Pons (tissue), 1 donor: ENCODE results near the gene SOWAHB.
"Not testable (repeated sequence)": the region's sequence is repeated elsewhere in the genome, so short reads cannot be mapped to it uniquely, and the experiment has no call there.

Experiments
- DNase-seq: peaks from one replicate; pipeline ENCODE4 v3.0.0-alpha.2; 2016; ENCODE audit warnings: low spot score

Gene SOWAHB

GRCh38 chr4:76894537-76895255, 3.2 kb downstream of the SOWAHB start:
- no peak for DNase-seq

GRCh38 chr4:76892601-76893000, 5.3 kb downstream of the SOWAHB start:
- no peak for DNase-seq

- DNase-seq = no peak
Observed at GRCh38 chr4:76892001-76892400, 5.9 kb downstream of the SOWAHB start.

- no peak for DNase-seq
Observed at GRCh38 chr4:76886848-76887441, 11.0 kb downstream of the SOWAHB start.

GRCh38 chr4:76886214-76886613, 11.7 kb downstream of the SOWAHB start:
- no peak for DNase-seq

DNA sequence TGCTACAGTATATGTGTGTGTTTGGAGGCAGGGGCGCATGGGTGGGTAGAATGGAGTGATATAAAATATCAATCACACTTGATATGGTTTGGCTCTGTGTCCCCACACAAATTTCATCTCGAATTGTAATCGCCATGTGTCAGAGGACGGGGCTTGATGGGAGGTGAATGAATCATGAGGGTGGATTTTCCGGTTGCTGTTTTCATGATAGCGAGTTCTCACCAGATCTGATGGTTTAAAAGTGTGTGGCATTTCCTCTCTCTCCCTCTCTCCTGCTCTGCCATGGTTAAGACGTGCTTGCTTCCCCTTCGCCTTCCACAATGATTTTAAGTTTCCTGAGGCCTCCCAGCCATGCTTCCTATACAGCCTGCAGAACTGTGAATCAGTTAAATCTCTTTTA, 14.8 kb downstream of the SOWAHB start:
- DNase-seq = no peak

GRCh38 chr4:76882630-76883029, 15.3 kb downstream of the SOWAHB start:
- no peak for DNase-seq

GRCh38 chr4:76881375-76881774, 16.6 kb downstream of the SOWAHB start:
- no peak for DNase-seq

GRCh38 chr4:76879731-76880364, 18.1 kb downstream of the SOWAHB start:
- no peak for DNase-seq

- not testable (repeated sequence) for DNase-seq
Observed at GRCh38 chr4:76878641-76879165, 19.2 kb downstream of the SOWAHB start.

DNA sequence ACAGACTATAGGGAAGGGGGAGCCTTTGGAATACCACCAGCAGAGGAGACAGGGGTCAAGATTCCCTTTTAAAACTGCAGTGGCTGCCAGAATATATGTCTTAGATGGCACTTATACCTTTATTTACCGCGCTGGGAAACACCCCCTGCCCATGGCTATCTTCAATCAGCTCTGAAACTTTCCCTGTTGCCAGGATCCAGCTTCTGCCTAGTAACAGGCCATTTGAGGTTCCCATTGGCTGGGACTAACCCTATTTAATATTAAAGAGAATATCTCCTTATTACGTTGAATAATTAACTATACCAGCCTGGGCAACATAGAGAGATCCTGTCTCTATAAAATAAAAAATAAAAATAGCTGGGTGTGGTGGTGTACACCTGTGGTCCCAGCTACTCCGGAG, 23.8 kb downstream of the SOWAHB start:
- DNase-seq = no peak

DNA sequence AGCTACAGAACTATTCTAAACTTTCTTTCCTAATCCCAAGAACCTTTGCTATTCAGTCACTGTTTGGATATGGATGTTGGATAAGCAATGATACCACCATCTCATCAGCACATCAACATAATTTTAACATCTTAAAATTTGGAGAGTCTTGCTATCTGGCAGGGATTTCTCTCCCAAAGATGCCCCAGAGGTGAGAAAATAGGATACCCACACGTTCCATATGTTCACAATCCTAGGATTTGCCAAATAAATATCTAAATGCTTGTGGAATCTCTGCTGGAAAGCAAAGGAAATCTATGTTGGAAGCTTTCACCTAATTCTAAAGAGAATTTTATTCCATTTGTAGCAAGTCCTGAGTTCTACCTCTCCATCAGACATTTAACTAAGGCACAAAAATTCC, 24.4 kb downstream of the SOWAHB start:
- no peak for DNase-seq

DNA sequence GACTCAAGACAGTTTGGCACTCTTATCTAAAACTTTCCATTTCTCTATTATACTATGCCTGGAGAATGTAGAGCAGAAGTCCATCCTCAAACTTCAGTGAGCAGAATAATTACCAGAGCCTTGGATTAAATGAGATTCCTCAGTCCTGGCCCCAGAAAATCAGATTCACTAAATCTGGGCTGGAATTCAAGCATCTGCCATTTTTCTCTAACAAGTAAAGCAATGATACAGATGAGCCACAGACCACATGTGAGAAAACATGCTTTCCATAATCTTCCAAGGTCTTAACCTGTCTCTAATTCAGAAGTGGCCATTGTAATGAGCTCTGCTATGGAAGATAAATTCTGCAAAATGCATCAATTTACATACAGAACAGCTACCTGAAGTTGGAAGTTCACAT, 25.4 kb downstream of the SOWAHB start:
- no peak for DNase-seq

GRCh38 chr4:76868780-76869179, 29.2 kb downstream of the SOWAHB start:
- not testable (repeated sequence) for DNase-seq

- no peak for DNase-seq
Observed at GRCh38 chr4:76867880-76868655, 29.9 kb downstream of the SOWAHB start.

DNA sequence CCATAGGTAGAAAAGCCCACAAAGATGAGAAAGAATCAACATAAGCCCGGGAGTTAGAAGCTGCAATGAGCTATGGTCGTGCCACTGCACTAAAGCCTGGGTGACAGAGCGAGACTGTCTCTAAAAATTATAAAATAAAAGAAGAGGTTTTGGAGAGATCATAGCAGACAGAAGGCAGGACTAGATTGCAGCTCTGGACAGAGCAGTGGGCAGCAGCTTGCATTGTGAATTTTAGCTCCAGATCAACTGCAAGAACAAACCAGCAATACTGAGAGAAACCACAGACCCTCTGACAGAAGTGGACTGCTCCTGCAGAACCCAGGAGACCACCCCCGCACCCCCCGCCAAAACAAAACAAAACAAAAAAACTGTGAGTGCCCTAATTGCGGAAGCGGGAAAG, 30.6 kb downstream of the SOWAHB start:
- no peak for DNase-seq

GRCh38 chr4:76866641-76867040, 31.3 kb downstream of the SOWAHB start:
- DNase-seq = no peak

GRCh38 chr4:76858319-76858718, 39.6 kb downstream of the SOWAHB start:
- DNase-seq = no peak

GRCh38 chr4:76857074-76857409, 40.9 kb downstream of the SOWAHB start:
- no peak for DNase-seq

GRCh38 chr4:76856243-76857073, 41.5 kb downstream of the SOWAHB start:
- DNase-seq = no peak

DNA sequence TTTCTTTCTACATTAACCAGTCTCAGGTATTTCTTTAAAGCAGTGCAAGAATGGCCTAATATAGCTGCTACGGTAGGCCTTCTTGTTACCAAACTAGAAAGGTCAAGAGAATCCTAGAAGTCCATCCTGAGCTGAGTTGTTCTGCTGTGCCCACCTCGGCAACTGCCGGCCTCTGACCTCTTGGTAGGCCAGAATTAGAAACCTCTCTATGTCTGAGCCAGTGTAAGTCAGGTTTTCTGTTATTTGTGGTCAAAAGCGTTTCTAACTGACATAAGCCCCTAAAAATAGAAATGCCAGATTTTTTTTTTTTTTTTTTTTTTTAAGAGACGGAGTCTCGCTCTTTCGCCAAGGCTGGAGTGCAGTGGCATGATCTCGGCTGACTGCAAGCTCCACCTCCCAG, 43.1 kb downstream of the SOWAHB start:
- DNase-seq = no peak

GRCh38 chr4:76851375-76851774, 46.6 kb downstream of the SOWAHB start:
- DNase-seq = no peak
